A673 (cell line): Measurements from ENCODE around the gene RIMKLA. TPM values are rescaled to one million over a fixed set of nuclear protein-coding genes. Genes with fewer than 3 reads are reported as not detected.
A peak's percentile ranks its signal among the peaks of the same experiment; 100 is the strongest.

Experiments
- BruUV-seq: library from RNA; stranded (reverse); fragments of 400-500 nt; replicated peaks from 2 replicates; lab custom pipeline; 2021; lab: Mats Ljungman, UMichigan
- CTCF ChIA-PET: fragments of 300-600 bp; sonication (Branson Sonifier 250); formaldehyde crosslinking; loops from one replicate; lab custom pipeline; 2022; ENCODE audit warnings: antibody characterized with exemption; lab: Charles Lee
- POLR2A ChIA-PET: fragments of 300-600 bp; sonication (Branson Sonifier 250); formaldehyde crosslinking; loops from one replicate; lab custom pipeline; 2022; ENCODE audit warnings: antibody characterized with exemption; ENCODE audit not compliant: low non-redundant PET; lab: Charles Lee
- DNase-seq: peaks from one replicate; pipeline ENCODE4 v3.0.0-alpha.2; 2015; ENCODE audit warnings: low spot score
- H3K27ac ChIP-seq: fragments of 200-600 bp; sonication (generic); 2 replicates; pipeline ENCODE4 v1.5.1; 2016; ENCODE audit warnings: mixed run types, low read depth, mild to moderate bottlenecking, mixed read lengths, antibody characterized with exemption, low read length; ENCODE audit not compliant: poor library complexity, severe bottlenecking
- H3K27me3 ChIP-seq: fragments of 200-600 bp; sonication (generic); replicated peaks from 2 replicates; pipeline ENCODE4 v1.6.1; 2017; ENCODE audit warnings: mixed run types, low read depth, mild to moderate bottlenecking, mixed read lengths, antibody characterized with exemption, low read length; ENCODE audit not compliant: insufficient read depth, poor library complexity
- H3K36me3 ChIP-seq: fragments of 200-600 bp; sonication (generic); 2 replicates; pipeline ENCODE4 v1.6.1; 2016; ENCODE audit warnings: mixed run types, mild to moderate bottlenecking, mixed read lengths, antibody characterized with exemption, low read length; ENCODE audit not compliant: insufficient read depth, poor library complexity, severe bottlenecking
- H3K4me1 ChIP-seq: fragments of 200-600 bp; sonication (generic); 2 replicates; pipeline ENCODE4 v1.6.1; 2017; ENCODE audit warnings: mixed run types, mild to moderate bottlenecking, mixed read lengths, antibody characterized with exemption, low read length; ENCODE audit not compliant: insufficient read depth, poor library complexity, severe bottlenecking
- H3K4me3 ChIP-seq: fragments of 200-600 bp; sonication (generic); 2 replicates; pipeline ENCODE4 v1.5.1; 2016; ENCODE audit warnings: low read depth, mixed run types, mild to moderate bottlenecking, mixed read lengths, low read length; ENCODE audit not compliant: poor library complexity, severe bottlenecking
- H3K9me3 ChIP-seq: fragments of 200-600 bp; sonication (generic); 2 replicates; pipeline ENCODE4 v1.6.1; 2016; ENCODE audit warnings: mixed run types, low read depth, mild to moderate bottlenecking, mixed read lengths, antibody characterized with exemption, low read length; ENCODE audit not compliant: poor library complexity, severe bottlenecking
- CTCF ChIP-seq: fragments of 300-800, 200-600 bp; sonication (generic); conservative IDR thresholded peaks from 2 replicates; pipeline ENCODE4 v1.5.1; 2017; ENCODE audit warnings: low read depth, mild to moderate bottlenecking, antibody characterized with exemption, low read length, moderate library complexity, mixed read lengths
- EZH2 ChIP-seq: fragments of 200-600 bp; sonication (generic); IDR thresholded peaks from 2 replicates; pipeline ENCODE4 v1.6.1; 2017; ENCODE audit warnings: borderline replicate concordance, low read depth, mild to moderate bottlenecking, mixed read lengths, antibody characterized with exemption, low read length; ENCODE audit not compliant: poor library complexity, severe bottlenecking
- intact Hi-C: fragments of 100-400 bp; cut with micrococcal nuclease; formaldehyde crosslinking; loops from one replicate; pipeline ENCODE4 v1.10.0; 2022; ENCODE audit not compliant: unreplicated experiment
- total RNA-seq: library from RNA; stranded (reverse); gene quantifications from 2 replicates; pipeline ENCODE4 v1.2.3, GENCODE V29; 2021

RIMKLA gene
- total RNA-seq, 1 experiment from 2014 or later, result 0.24 TPM

GRCh38 chr1:42379794-42380585, 602 bp upstream of the RIMKLA start:
- POLR2A ChIA-PET, result no interaction called here
- Histone ChIP-seq H3K4me1 (no peaks in the 10 kb centered on the region), H3K36me3 (no peaks in the 10 kb centered on the region), H3K27me3 (peaks cover 47% of the 10 kb centered on the region), H3K9me3 (no peaks in the 10 kb centered on the region), H3K27ac (no peak overlapping the region), H3K4me3 (peak overlapping the region; percentile 45)
- DNase-seq, result peak; percentile 12
- intact Hi-C loops, result no loop called here
- BruUV-seq, result no TSS peak
- CTCF ChIA-PET, result no interaction called here
- TF ChIP-seq CTCF, result no peak
- TF ChIP-seq EZH2, result no peak

GRCh38 chr1:42381280-42381673, 685 bp downstream of the RIMKLA start:
- no peak for DNase-seq
- Histone ChIP-seq H3K4me3 (peak overlapping the region; percentile 45), H3K36me3 (no peaks in the 10 kb centered on the region), H3K27me3 (peaks cover 47% of the 10 kb centered on the region), H3K27ac (no peak overlapping the region), H3K4me1 (no peaks in the 10 kb centered on the region), H3K9me3 (no peaks in the 10 kb centered on the region)
- peak; percentile 64 for TF ChIP-seq EZH2
- TF ChIP-seq CTCF, result no peak
- ChIA-PET POLR2A (no interaction called here), CTCF (no interaction called here)
- intact Hi-C loops, result no loop called here
- no TSS peak for BruUV-seq

GRCh38 chr1:42385283-42385682, 4.7 kb downstream of the RIMKLA start:
- BruUV-seq, result no TSS peak
- no peaks in the 10 kb centered on the region for H3K36me3 ChIP-seq
- H3K9me3 ChIP-seq, result no peaks in the 10 kb centered on the region
- H3K27me3 ChIP-seq, result peaks cover 24% of the 10 kb centered on the region
- intact Hi-C loops, result no loop called here
- H3K27ac ChIP-seq, result no peak overlapping the region
- TF ChIP-seq EZH2 (no peak), CTCF (no peak)
- no peak for DNase-seq
- ChIA-PET POLR2A (no interaction called here), CTCF (interaction anchor here (0.7 kb wide), 1 partner anchor 125 kb away, joined by 3 read pairs; no protein-coding TSS in a partner anchor)
- no peak overlapping the region for H3K4me3 ChIP-seq
- no peaks in the 10 kb centered on the region for H3K4me1 ChIP-seq
